HG02840 (cell line): ENCODE measurements around the gene SLC15A4.

Experiments used
- ATAC-seq: cut with Tn5 transposase; IDR thresholded peaks from one replicate; pipeline ENCODE4 v1.9.1; 2021; ENCODE audit warnings: mild to moderate bottlenecking, moderate library complexity, moderate number of reproducible peaks; ENCODE audit not compliant: unreplicated experiment, low FRiP score

SLC15A4 gene

DNA sequence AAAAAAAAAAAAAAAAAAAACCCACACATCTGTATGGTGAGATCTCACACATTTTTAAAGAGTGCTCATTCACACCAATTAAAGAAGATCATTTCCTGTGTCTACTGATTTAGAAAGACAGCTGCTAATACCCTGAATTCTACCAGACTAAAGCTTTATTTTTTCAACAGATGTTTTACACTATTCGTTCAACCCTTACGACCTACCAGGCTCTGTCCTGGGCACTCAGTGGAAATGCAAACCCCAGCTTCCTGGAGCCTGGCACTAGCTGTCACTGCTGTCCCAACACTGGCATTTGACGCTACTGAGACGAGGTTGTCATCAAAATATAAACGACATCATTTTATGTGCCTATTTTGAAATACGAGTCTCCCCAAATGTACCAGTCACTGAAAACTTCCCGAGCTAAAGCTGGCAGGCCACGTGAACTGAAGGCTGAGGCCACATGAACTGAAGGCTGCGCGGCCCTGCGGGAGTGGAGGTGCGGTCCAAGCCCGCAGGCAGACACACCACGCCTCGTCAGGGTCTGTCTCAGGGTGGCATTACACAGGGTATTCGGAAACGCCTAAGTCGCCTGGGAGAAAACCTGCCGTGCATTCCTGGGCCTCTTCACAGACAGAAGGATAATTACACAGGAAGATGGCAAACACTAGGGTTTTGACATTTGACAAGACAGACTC, 27.2 kb downstream of the SLC15A4 start:
- no peak for ATAC-seq

GRCh38 chr12:128795530-128796361, 28.0 kb downstream of the SLC15A4 start:
- no peak for ATAC-seq

GRCh38 chr12:128794661-128795529, 28.9 kb downstream of the SLC15A4 start:
- no peak for ATAC-seq

GRCh38 chr12:128793701-128794100, 30.1 kb downstream of the SLC15A4 start:
- ATAC-seq: no peak

- ATAC-seq: no peak
Observed at GRCh38 chr12:128792881-128793280, 30.9 kb downstream of the SLC15A4 start.

DNA sequence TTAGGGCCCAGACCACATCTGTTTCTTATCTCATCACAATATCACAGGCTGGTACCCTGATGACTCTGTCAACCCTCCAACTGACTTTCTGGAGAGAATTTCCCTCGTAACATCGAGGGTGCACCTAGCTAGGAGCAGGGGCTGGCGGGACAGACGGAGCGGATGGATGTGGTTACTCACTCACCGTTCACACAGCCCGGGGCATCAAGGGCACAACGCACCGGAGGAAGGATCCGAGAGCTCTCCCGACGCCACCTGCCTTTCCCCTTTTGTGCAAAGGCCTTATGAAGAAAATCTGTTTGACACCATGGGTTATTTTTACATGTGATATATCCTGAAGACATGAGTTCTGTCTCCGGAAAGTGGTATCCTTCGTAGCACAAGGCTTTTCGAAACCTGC, 31.4 kb downstream of the SLC15A4 start:
- no peak for ATAC-seq

DNA sequence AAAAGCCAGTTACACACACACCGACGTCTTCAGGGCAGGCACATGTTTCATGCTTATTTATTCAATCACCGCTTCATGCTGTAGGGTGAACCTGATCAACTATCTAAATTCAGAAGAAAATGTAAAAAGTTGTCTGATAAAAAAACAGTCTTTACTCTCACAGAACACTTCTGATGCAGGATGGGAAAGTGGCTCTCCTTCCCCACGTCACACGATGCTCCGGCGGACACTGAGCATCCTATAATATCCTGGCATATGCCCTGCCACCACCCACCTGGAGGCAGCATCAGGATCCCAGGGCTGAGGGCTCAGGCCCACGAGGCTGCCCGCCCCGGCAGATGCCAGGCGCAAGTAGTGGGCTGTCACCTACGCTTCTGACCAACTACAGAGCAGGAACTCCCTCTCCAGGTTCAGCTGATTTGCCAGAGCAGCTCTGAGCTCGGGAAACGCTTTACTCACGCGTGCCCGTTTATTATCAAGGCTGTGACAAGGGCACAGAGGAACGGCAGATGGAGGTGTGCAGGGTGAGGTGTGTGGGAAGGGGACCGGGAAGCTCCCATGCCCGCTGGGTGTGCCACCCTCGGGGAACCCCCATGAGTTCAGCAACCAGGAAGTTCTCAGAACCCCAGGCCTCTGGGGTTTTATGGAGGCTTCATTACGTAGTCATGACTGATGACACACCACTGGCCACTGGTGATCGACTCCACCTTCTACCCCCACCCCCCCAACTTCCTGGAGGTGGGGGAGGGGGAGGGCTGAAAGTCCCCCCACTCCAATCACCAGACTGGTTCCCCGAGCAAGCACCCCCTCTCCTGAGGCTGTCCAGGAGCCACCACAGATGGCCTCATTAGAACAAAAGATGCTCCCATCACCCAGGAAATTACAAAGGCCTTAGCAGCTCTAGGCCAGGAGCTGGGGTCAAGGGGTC, 32.1 kb downstream of the SLC15A4 start:
- no peak for ATAC-seq

- ATAC-seq: no peak
Observed at GRCh38 chr12:128790653-128791373, 32.9 kb downstream of the SLC15A4 start.

GRCh38 chr12:128790221-128790620, 33.5 kb downstream of the SLC15A4 start:
- ATAC-seq: no peak

DNA sequence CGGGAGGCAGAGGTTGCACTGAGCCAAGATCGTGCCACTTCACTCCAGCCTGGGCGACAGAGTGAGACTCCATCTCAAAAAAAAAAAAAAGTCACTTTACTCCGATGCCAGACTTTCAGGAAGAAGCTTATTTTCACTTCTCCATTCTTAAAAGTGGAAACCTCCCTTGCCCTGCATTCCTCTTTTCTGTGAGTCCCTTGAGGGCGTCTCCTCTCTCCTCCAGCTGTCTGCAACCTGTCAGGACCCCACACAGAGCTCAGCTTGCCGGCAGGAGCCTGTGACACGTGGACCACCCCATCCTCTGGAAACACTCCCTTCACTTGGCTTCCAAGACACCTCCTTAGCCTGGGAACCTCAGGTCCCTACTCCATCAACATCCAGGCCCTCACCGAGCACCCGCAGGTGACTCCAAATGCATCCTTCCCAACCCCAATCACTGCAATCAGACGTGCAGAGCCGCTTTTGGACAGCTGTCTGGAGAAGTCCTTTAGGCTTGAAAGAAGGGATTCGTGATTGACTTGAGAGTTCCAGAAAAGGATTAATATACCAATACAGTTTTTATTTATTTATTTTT, 34.3 kb downstream of the SLC15A4 start:
- ATAC-seq: no peak

GRCh38 chr12:128787827-128788226, 35.9 kb downstream of the SLC15A4 start:
- ATAC-seq: no peak

GRCh38 chr12:128786741-128787391, 36.9 kb downstream of the SLC15A4 start:
- ATAC-seq: no peak

DNA sequence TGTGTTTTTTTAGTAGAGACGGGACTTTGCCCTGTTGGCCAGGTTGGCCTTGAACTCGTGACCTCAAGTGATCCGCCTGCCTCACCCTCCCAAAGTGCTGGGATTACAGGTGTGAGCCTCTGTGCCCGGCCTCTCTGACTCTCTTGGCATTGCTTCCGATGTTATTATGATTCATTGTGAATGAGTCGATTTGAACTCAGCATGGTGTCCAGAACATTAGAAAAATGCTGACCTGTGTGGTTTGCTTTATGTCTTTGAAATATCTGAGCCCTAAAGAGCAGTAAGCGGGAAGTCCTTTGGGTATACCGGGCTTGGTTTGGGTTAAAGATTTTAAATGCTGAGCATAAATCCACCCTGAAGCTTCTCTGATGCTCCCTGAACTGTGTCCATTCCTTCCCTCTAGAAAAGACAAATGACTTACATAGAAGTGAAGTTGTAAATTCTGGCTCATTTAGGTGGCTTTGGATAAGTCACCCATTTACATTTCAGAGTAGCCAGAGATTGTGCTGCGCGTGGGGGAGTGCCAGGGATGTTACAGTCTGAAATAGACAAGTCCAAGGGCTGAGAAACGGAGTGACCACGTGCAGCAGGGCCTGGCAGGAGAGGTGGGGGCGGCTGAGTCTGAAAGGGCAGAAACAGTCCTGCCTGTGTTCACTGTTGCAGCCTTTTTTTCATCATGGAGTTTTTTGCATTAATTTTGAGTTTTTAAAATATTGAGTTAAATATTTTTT, 39.6 kb downstream of the SLC15A4 start:
- no peak for ATAC-seq

- no peak for ATAC-seq
Observed at GRCh38 chr12:128783129-128783574, 40.6 kb downstream of the SLC15A4 start.

GRCh38 chr12:128779901-128780300, 43.9 kb downstream of the SLC15A4 start:
- ATAC-seq: no peak

GRCh38 chr12:128772249-128772648, 51.5 kb downstream of the SLC15A4 start:
- no peak for ATAC-seq

GRCh38 chr12:128771681-128772080, 52.1 kb downstream of the SLC15A4 start:
- ATAC-seq: no peak

DNA sequence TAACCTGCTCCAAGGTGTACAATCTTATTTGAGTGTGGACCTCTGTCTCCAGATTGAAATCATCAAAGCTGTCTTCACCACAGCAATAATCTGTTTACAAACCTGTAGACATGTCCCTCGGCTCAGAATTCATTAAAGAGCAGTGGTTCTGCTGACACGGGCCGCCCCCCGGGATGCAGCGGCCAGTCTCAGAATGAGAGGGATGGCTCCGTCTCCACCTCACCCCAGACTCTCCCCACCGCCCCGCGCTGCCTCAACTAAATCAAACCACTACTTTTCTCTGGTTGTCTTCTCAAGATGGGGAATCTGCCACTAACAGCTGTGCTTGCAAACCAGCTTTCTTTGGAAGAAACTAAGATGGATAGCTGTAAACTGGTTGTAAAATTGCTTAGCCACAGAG, 56.2 kb downstream of the SLC15A4 start:
- no peak for ATAC-seq
